ENCODE data around the gene MAGI3. TPM values are rescaled to one million over a fixed set of nuclear protein-coding genes. Genes with fewer than 3 reads are reported as not detected.
"Not testable (repeated sequence)": the region's sequence is repeated elsewhere in the genome, so short reads cannot be mapped to it uniquely, and the experiment has no call there.

Gene MAGI3
- total RNA-seq, 1 donor from 2014 or later = 70.5 TPM

- Histone ChIP-seq H3K27ac (no peak overlapping the region), H3K9me3 (no peaks in the 10 kb centered on the region), H3K36me3 (no peaks in the 10 kb centered on the region), H3K27me3 (no peaks in the 10 kb centered on the region), H3K4me1 (no peaks in the 10 kb centered on the region), H3K4me3 (no peak overlapping the region)
- ATAC-seq (no peak), DNase-seq (no peak)
- intact Hi-C loops (cut with DNase I) = no loop called here
- TF ChIP-seq CTCF (IDR thresholded peaks at IDR 0.05) = no peak
Measured at GRCh38 chr1:113415310-113416070, 25.2 kb downstream of the MAGI3 start.

- H3K36me3 ChIP-seq; H3K4me3 ChIP-seq; DNase-seq; ATAC-seq; intact Hi-C loops (cut with DNase I); H3K27ac ChIP-seq; H3K27me3 ChIP-seq; H3K9me3 ChIP-seq; H3K4me1 ChIP-seq: not testable (repeated sequence)
Measured at GRCh38 chr1:113416071-113416470, 25.8 kb downstream of the MAGI3 start.

GRCh38 chr1:113416496-113416895, 26.2 kb downstream of the MAGI3 start:
- H3K27ac ChIP-seq = no peak overlapping the region
- TF ChIP-seq CTCF (IDR thresholded peaks at IDR 0.05) = no peak
- no peak overlapping the region for H3K4me3 ChIP-seq
- ATAC-seq = no peak
- no peaks in the 10 kb centered on the region for H3K36me3 ChIP-seq
- intact Hi-C loops (cut with DNase I) = no loop called here
- no peaks in the 10 kb centered on the region for H3K9me3 ChIP-seq
- DNase-seq = no peak
- H3K27me3 ChIP-seq = no peaks in the 10 kb centered on the region
- no peaks in the 10 kb centered on the region for H3K4me1 ChIP-seq

GRCh38 chr1:113422315-113423068, 32.2 kb downstream of the MAGI3 start:
- ATAC-seq (peak; percentile 40), DNase-seq (peak; percentile 55)
- no peaks in the 10 kb centered on the region for H3K4me1 ChIP-seq

GRCh38 chr1:113423826-113424225, 33.5 kb downstream of the MAGI3 start:
- H3K36me3 ChIP-seq = no peaks in the 10 kb centered on the region
- no peak overlapping the region for H3K4me3 ChIP-seq
- no peak for TF ChIP-seq CTCF (IDR thresholded peaks at IDR 0.05)
- no peaks in the 10 kb centered on the region for H3K27me3 ChIP-seq
- intact Hi-C loops (cut with DNase I) = no loop called here
- peak; percentile 29 for ATAC-seq
- H3K4me1 ChIP-seq = no peaks in the 10 kb centered on the region
- no peaks in the 10 kb centered on the region for H3K9me3 ChIP-seq
- no peak for DNase-seq
- H3K27ac ChIP-seq = no peak overlapping the region

More at GRCh38 chr1:113422315-113423068, 32.2 kb downstream of the MAGI3 start:
- Histone ChIP-seq H3K27ac (no peak overlapping the region), H3K36me3 (no peaks in the 10 kb centered on the region), H3K4me3 (no peak overlapping the region), H3K9me3 (no peaks in the 10 kb centered on the region), H3K27me3 (no peaks in the 10 kb centered on the region)
- intact Hi-C loops (cut with DNase I) = no loop called here
- no peak for TF ChIP-seq CTCF (IDR thresholded peaks at IDR 0.05)

- Histone ChIP-seq H3K27ac (no peak overlapping the region), H3K4me1 (no peaks in the 10 kb centered on the region), H3K9me3 (no peaks in the 10 kb centered on the region), H3K27me3 (no peaks in the 10 kb centered on the region), H3K4me3 (no peak overlapping the region), H3K36me3 (no peaks in the 10 kb centered on the region)
- no peak for TF ChIP-seq CTCF (IDR thresholded peaks at IDR 0.05)
- intact Hi-C loops (cut with DNase I) = no loop called here
- DNase-seq (no peak), ATAC-seq (no peak)
Measured at GRCh38 chr1:113429461-113430153, 39.3 kb downstream of the MAGI3 start.
